ENCODE data around the gene ARID3C. TPM values are rescaled to one million over a fixed set of nuclear protein-coding genes. Genes with fewer than 3 reads are reported as not detected.
A peak's percentile ranks its signal among the peaks of the same experiment; 100 is the strongest.

The ARID3C gene
- total and polyA plus RNA-seq, 10 of the 15 experiments (the other 5 are each of a cell fraction or from before 2014, with no cell fraction given), result not detected

DNA sequence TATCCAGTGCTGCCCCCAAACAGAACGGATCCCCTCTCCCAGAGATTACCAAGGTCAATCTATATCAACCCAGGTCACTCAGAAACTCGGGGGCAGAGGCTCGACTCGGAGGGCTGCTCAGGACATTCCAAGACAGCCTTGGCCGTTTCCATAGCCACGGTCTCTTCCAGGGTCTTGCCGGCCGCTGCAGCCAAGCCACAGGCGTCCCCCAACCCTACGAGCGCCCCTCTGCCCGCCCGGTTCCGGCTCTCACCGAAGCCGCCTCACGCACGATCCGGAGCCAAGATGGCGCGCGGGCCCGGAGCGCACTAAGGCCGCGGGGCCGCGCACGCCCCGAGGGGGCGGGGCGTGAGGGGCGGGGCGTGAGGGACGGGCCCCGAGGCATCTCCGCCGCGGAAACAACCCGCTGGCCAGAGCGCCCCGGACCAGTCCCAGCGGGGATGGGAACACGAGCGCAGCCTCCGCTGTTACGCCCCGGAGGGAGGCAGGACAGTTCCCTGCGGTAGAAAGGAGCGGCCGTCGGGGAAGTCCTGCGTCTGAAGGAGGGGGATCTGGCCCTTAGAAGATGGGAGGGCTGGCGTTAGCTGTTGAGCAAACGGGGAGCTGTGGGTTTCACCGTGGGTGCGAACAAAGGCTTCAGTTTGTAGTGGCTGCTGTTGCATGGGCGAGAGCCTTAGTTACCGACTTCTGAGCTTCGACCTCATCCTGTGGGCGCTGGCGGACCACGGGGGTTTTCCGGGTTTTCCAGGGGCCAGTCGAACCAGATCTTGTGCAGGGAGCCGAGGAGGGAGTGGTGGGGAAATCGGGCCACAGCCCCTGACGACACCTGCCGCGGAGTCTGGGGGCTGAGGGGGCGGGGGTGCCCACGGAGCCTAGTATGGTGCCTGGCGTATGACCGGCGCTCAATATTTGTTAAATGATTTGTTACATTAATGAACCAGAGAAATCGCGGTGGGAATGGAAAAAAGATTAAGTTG, 16.8 kb downstream of the ARID3C start, which contains the start of gene RPP25L (continued):
- TF ChIP-seq, protein P1, sequence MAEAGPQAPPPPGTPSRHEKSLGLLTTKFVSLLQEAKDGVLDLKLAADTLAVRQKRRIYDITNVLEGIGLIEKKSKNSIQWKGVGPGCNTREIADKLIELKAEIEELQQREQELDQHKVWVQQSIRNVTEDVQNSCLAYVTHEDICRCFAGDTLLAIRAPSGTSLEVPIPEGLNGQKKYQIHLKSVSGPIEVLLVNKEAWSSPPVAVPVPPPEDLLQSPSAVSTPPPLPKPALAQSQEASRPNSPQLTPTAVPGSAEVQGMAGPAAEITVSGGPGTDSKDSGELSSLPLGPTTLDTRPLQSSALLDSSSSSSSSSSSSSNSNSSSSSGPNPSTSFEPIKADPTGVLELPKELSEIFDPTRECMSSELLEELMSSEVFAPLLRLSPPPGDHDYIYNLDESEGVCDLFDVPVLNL (IDR thresholded peaks at IDR 0.05; ENCODE audit: low read depth, low read length), result no peak
- TF ChIP-seq SIX5 (IDR thresholded peaks at IDR 0.05; ENCODE audit: low read depth, low read length, severe bottlenecking) (no peak), SPI1 (IDR thresholded peaks at IDR 0.05; ENCODE audit: borderline replicate concordance, insufficient read depth, low read depth, low read length) (no peak), EZH2 (IDR thresholded peaks at IDR 0.05; ENCODE audit: borderline replicate concordance, control insufficient read depth, low read depth, low read length) (no peak), KLF5 (IDR thresholded peaks at IDR 0.05; ENCODE audit: partially characterized antibody) (no peak), TAF1 (IDR thresholded peaks at IDR 0.05; ENCODE audit: borderline replicate concordance, low read depth, low read length) (peak; percentile 87; the same call in 1 of the 2 replicates), NR2F1 (conservative IDR thresholded peaks at IDR 0.05) (peak; percentile 70), SMARCA5 (IDR thresholded peaks at IDR 0.05) (peak; percentile 60; the same call in 1 of the 2 replicates), BCLAF1 (IDR thresholded peaks at IDR 0.05) (no peak), PML (IDR thresholded peaks at IDR 0.05; ENCODE audit: low read length) (peak; percentile 47; the same call in 1 of the 2 replicates), CHD2 (IDR thresholded peaks at IDR 0.05; ENCODE audit: borderline replicate concordance, low read depth, low read length) (no peak), RAD51 (IDR thresholded peaks at IDR 0.05) (no peak), HDAC6 (IDR thresholded peaks at IDR 0.05; ENCODE audit: unreplicated experiment) (no peak), NFXL1 (IDR thresholded peaks at IDR 0.05; ENCODE audit: borderline replicate concordance) (no peak), ETV6 (conservative IDR thresholded peaks at IDR 0.05 in 1 of 2, IDR thresholded peaks at IDR 0.05 in 1 of 2; ENCODE audit: borderline replicate concordance in 1 of 2, low read depth in 1 of 2) (no peak), CEBPB (IDR thresholded peaks at IDR 0.05; ENCODE audit: borderline replicate concordance in 1 of 2, low read depth in 2 of 2, low read length in 2 of 2) (no peak), IKZF1 (conservative IDR thresholded peaks at IDR 0.05) (peak; percentile 59), LARP7 (IDR thresholded peaks at IDR 0.05) (peak; percentile 48; the same call in 1 of the 2 replicates), MTA2 (IDR thresholded peaks at IDR 0.05; ENCODE audit: low read depth) (no peak), TCF3 (IDR thresholded peaks at IDR 0.05; ENCODE audit: borderline replicate concordance, insufficient read depth, low read depth, low read length) (no peak), IRF4 (IDR thresholded peaks at IDR 0.05; ENCODE audit: low read depth, low read length) (no peak), FOS (IDR thresholded peaks at IDR 0.05; ENCODE audit: borderline replicate concordance, extremely low read depth, insufficient read length) (no peak)
- TF ChIP-seq, protein P2, sequence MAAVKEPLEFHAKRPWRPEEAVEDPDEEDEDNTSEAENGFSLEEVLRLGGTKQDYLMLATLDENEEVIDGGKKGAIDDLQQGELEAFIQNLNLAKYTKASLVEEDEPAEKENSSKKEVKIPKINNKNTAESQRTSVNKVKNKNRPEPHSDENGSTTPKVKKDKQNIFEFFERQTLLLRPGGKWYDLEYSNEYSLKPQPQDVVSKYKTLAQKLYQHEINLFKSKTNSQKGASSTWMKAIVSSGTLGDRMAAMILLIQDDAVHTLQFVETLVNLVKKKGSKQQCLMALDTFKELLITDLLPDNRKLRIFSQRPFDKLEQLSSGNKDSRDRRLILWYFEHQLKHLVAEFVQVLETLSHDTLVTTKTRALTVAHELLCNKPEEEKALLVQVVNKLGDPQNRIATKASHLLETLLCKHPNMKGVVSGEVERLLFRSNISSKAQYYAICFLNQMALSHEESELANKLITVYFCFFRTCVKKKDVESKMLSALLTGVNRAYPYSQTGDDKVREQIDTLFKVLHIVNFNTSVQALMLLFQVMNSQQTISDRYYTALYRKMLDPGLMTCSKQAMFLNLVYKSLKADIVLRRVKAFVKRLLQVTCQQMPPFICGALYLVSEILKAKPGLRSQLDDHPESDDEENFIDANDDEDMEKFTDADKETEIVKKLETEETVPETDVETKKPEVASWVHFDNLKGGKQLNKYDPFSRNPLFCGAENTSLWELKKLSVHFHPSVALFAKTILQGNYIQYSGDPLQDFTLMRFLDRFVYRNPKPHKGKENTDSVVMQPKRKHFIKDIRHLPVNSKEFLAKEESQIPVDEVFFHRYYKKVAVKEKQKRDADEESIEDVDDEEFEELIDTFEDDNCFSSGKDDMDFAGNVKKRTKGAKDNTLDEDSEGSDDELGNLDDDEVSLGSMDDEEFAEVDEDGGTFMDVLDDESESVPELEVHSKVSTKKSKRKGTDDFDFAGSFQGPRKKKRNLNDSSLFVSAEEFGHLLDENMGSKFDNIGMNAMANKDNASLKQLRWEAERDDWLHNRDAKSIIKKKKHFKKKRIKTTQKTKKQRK (IDR thresholded peaks at IDR 0.05; ENCODE audit: low read depth, low read length), result no peak
